ENCODE results near the gene RBM18.

RBM18 gene

GRCh38 chr9:122302237-122303093 is 37.8 kb upstream of the RBM18 start:
- Histone ChIP-seq H3K27me3 (no peaks in the 10 kb centered on the region), H3K4me1 (no peaks in the 10 kb centered on the region), H3K36me3 (peaks cover 63% of the 10 kb centered on the region), H3K4me3 (ENCODE audit: low read depth, low read length) (no peak overlapping the region), H3K9me3 (no peaks in the 10 kb centered on the region)
- no peak for TF ChIP-seq CTCF (IDR thresholded peaks at IDR 0.05; ENCODE audit: low read depth, low read length)
- no peak for DNase-seq

- peaks cover 64% of the 10 kb centered on the region for H3K36me3 ChIP-seq
- no peak overlapping the region for H3K4me3 ChIP-seq (ENCODE audit: low read depth, low read length)
- H3K9me3 ChIP-seq: no peaks in the 10 kb centered on the region
- H3K4me1 ChIP-seq: no peaks in the 10 kb centered on the region; the same call in 1 of the 2 replicates
- no peak for DNase-seq
- TF ChIP-seq CTCF (IDR thresholded peaks at IDR 0.05; ENCODE audit: low read depth, low read length): no peak
- H3K27me3 ChIP-seq: no peaks in the 10 kb centered on the region; the same call in 1 of the 2 replicates
Measured at GRCh38 chr9:122297512-122297911, 32.9 kb upstream of the RBM18 start.

- no peak overlapping the region for H3K4me3 ChIP-seq (ENCODE audit: low read depth, low read length)
- DNase-seq: no peak
- no peaks in the 10 kb centered on the region; the same call in 1 of the 2 replicates for H3K4me1 ChIP-seq
- TF ChIP-seq CTCF (IDR thresholded peaks at IDR 0.05; ENCODE audit: low read depth, low read length): no peak
- no peaks in the 10 kb centered on the region; the same call in 1 of the 2 replicates for H3K27me3 ChIP-seq
- H3K36me3 ChIP-seq: peaks cover 70% of the 10 kb centered on the region
- H3K9me3 ChIP-seq: no peaks in the 10 kb centered on the region
Measured at GRCh38 chr9:122294531-122294930, 29.9 kb upstream of the RBM18 start.

- TF ChIP-seq CTCF (IDR thresholded peaks at IDR 0.05; ENCODE audit: low read depth, low read length): no peak
- Histone ChIP-seq H3K27me3 (no peaks in the 10 kb centered on the region; the same call in 1 of the 2 replicates), H3K4me1 (no peaks in the 10 kb centered on the region; the same call in 1 of the 2 replicates), H3K4me3 (ENCODE audit: low read depth, low read length) (no peak overlapping the region), H3K9me3 (no peaks in the 10 kb centered on the region), H3K36me3 (peaks cover 56% of the 10 kb centered on the region)
- no peak for DNase-seq
Measured at GRCh38 chr9:122291458-122291857, 26.8 kb upstream of the RBM18 start.

- H3K4me3 ChIP-seq (ENCODE audit: low read depth, low read length): no peak overlapping the region
- no peaks in the 10 kb centered on the region for H3K4me1 ChIP-seq
- no peak for TF ChIP-seq CTCF (IDR thresholded peaks at IDR 0.05; ENCODE audit: low read depth, low read length)
- no peaks in the 10 kb centered on the region for H3K9me3 ChIP-seq
- peaks cover 52% of the 10 kb centered on the region for H3K36me3 ChIP-seq
- no peak for DNase-seq
- no peaks in the 10 kb centered on the region for H3K27me3 ChIP-seq
Measured at GRCh38 chr9:122287214-122287720, 22.6 kb upstream of the RBM18 start.

- no peaks in the 10 kb centered on the region for H3K4me1 ChIP-seq
- no peak for TF ChIP-seq CTCF (IDR thresholded peaks at IDR 0.05; ENCODE audit: low read depth, low read length)
- no peaks in the 10 kb centered on the region for H3K27me3 ChIP-seq
- H3K4me3 ChIP-seq (ENCODE audit: low read depth, low read length): no peak overlapping the region
- no peak for DNase-seq
- peaks cover 52% of the 10 kb centered on the region for H3K36me3 ChIP-seq
- no peaks in the 10 kb centered on the region for H3K9me3 ChIP-seq
Measured at GRCh38 chr9:122286764-122287163, 22.1 kb upstream of the RBM18 start.
